HG03460 (cell line): Measurements from ENCODE around the gene GNAQ.

Experiments
- ATAC-seq: cut with Tn5 transposase; IDR thresholded peaks from one replicate; pipeline ENCODE4 v1.9.1; 2021; ENCODE audit not compliant: unreplicated experiment

Gene GNAQ

GRCh38 chr9:77945798-77946197 lies 85.8 kb downstream of the GNAQ start:
- ATAC-seq = no peak

DNA sequence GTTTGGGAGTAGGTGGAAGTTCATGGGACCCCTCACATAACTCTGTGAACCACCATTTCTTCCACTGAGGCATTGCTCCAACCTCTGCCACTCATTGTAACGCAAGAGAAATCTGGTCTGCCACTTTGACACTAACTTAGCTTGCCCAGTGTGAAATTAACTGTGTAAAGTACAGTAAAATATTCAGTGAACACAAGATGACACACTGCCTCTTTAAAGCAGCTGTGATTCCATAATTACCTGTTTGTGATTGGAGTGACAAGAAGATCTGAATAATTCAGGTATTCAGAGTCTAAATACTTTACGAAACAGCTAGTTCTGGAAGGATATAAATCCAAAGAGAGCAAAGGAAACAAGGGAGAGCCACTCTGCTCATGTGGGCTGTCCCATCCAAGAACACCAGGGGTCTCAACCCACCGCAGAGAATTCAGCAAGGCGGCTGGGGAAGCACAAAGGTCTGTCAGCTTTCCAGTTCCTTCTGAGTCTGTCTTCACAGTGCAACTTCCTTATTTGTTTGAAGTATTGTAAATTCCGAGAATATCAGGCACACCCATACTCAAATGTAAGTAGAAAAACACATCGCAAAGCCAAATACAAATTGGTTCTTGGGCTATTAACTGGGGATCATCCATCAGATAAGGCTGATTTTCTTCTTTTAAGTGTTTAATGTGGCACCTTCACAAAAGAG lies 86.9 kb downstream of the GNAQ start:
- ATAC-seq = no peak

DNA sequence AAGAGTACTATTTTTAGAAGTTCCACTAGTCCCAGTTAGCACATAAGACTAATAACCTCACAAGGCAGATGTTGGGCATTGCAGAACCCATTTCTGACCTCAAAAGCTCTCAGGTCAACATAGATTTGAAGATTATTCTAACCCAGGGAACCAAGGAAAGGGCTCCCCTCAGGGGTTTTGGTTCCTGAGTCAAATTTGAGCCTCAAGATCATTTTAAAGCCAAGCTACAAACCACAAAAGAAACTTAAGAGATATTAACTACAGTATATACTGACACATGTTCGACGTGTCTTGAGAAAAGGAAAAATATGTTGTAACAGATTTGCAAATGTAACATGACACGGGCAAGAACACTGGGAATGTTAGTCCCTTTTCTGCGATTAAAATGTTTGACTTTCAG lies 88.6 kb downstream of the GNAQ start:
- ATAC-seq = no peak

GRCh38 chr9:77939149-77939668 lies 92.4 kb downstream of the GNAQ start:
- no peak for ATAC-seq

DNA sequence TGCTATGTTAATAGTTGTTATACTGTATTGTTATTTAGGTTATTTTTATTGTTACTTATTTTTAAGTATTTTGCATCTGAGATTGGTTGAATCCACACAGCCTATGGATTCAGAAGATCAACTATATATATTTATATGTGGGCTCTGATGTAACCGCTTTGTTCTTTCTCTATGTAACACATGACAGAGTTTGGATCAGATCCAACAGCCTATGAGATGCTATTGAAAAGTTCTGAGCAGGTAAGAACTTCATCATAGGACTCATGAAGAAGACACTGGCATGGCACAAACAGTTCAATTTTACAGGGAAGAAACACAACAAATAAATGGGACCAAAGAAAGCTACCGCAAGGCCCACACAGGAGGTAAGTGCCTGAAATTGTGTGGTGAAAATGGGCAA lies 93.4 kb downstream of the GNAQ start:
- no peak for ATAC-seq

GRCh38 chr9:77935974-77936373 lies 95.6 kb downstream of the GNAQ start:
- ATAC-seq = no peak

- ATAC-seq = no peak
Measured at GRCh38 chr9:77935211-77935610, 96.4 kb downstream of the GNAQ start.

GRCh38 chr9:77933976-77934375 lies 97.6 kb downstream of the GNAQ start:
- no peak for ATAC-seq

DNA sequence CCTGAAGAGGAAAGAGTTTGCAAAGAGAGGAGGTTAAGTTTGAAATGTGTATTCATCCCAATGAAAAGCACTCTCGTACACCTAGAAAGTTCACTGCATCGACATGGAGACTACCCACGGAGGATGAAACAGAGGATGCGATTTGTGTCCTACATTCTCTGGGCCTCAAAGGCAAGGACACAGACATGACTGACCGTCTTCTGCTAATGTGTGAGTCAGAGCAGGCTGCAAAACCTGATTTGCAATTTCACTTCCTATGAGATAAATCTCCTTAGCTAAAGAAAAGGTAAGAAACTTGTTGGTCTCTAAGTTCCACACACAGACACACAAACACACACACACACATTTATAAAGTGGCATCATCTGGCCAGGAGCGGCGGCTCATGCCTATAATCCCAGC lies 98.6 kb downstream of the GNAQ start:
- no peak for ATAC-seq

GRCh38 chr9:77929942-77930341 lies 101.7 kb downstream of the GNAQ start:
- no peak for ATAC-seq

DNA sequence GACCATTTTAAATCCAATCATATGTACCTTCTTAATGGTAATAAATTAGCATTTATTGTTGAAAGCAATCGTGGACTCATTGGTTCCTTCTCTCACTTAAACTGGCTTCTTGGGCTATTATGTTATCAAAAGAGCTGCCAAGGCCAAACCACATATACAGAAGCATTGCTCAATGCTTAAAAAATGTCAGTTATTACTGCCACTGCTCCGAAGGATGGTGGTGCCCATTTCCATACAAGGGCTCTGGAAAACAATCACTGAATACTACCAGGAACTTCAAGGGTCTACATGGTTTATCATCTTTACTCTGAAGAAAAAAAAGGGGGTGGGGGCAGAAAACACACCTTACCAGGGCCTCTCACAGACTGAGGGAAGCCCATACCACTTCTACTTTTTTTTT lies 104.3 kb downstream of the GNAQ start:
- ATAC-seq = no peak

DNA sequence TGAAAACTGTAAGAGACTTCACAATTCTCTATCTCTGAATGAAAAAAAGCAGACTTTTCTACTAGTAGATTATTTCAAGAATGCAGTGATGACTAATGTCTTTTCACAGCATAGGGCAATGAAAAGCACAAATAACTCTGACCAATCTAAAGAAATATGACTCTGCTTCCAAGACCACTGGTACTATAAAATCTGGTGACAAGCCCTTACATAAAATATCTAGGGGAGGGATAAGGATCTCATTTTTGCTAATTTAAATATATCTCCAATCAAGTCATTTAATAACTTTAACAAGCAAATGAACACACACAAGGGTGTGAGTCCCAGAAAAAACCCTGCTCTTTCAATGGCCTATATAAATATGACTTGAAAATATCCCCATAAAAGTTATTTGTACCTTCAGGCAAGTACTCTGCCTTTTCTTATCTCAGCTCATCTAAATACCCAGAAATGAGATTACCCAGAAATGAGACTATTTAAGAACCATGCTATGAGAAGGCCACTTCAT lies 105.2 kb downstream of the GNAQ start:
- no peak for ATAC-seq

DNA sequence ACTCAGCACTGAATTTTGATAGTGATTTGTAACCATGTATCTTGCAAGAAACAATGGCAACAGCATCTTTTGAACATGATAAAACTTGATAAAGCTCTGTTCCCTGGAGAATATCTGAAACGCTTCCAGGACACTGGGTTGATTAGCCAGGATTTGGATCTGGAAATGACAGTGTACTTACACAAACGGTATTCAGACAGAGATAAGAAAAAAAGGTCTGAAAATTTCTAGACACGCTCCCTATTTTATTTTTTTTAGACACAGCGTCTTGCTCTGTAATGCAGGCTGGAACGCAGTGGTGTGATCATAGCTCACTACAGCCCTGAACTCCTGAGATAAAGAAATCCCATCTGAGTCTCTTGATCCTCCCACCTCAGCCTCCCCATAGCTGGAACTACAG lies 109.0 kb downstream of the GNAQ start:
- no peak for ATAC-seq

DNA sequence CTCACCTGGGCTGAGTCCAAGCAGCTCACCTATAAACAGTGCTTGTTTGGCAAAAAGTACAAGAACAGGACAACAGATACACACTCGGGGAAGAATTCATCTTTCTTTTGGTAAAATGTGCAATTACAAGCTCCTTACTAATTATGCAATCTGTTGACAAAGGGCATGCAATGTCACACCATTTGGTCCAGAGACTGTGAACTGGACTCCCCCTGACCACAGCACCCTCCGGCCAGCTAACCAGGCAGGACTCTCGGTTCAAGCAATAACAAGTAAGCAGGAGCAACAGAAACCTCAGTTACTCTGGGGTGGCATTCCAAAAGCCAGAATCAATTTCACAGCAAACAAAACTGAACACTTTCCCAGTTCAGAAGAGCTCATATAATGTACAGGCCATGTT lies 113.8 kb downstream of the GNAQ start:
- no peak for ATAC-seq

DNA sequence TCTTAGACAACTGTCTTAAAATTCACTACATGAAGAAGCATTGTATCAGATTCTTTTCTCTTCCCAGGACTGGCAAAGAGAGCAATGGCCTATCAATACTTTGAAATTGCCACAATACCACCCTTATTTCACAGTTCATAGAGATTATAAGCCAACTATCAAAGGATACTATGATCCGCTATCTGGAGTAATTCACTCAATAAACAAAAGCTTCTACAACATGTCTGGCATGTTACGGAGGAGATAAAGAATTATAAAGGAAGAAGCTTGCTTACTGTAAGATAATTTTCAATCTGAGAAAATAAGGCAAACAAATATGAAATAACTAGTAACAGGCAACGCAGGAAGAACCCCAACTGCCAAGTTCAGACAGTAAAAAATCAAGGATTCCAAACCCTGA lies 114.8 kb downstream of the GNAQ start:
- ATAC-seq = no peak

- ATAC-seq = peak; percentile 66
Measured at GRCh38 chr9:77916410-77916819, 115.2 kb downstream of the GNAQ start.

DNA sequence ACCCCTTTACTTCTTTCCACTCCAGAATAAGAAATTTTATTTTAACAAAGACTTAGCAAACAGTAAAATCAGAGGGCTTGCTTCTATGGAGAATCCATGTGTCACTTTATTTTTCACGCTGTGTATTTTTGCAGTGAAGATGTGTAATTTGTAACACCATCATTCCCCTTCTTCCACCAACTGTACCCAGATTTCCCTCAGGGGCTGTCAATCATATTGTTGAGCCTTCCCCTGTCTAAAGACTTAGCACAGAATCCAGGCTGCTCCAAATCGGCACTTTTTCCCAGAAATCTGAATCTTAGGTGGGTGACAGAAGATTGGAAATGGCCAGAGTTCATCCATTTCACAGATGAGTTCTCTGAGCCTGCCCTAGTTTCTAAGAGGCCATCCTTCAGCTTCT lies 115.9 kb downstream of the GNAQ start:
- ATAC-seq = no peak

GRCh38 chr9:77912895-77913693 lies 118.5 kb downstream of the GNAQ start:
- ATAC-seq = no peak

DNA sequence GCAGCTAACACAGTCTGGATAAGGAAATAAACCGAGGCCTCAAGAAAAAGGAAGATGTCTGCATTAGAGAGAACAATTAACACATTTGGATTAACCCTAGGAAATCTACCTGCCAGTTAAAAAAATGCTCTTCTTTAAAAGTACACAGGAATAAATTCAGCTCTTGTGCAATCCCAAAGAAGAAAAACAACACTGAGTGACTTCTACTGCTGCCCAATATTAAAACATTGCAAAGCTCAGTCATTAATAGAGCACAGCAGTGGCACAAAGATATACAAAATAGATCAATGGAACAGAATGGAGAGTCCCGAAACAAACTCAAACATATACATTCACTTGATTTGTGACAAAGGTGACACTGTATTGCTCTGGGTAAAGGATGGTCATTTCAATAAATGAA lies 119.7 kb downstream of the GNAQ start:
- ATAC-seq = no peak

DNA sequence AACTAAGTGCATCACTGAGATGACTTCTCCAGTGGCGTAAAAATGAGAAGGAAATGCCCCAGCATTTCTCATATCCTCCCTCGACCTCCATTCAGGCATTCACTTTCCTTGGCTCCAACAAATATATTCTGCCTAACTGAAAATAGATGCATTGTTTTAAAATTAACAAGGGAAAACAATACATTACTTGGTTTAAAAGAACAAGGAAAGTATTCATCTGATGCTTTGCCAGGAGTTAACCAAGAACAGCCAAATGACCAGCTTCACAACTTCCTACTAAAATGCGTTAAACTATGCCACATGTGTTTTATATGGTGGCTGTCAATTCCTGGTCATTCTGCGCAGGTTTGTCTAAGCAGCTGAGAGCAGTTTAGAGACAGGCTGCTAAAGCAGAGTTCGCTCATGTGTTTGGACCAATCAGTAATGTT lies 121.4 kb downstream of the GNAQ start:
- no peak for ATAC-seq

- no peak for ATAC-seq
Measured at GRCh38 chr9:77909306-77909705, 122.3 kb downstream of the GNAQ start.

- ATAC-seq = no peak
Measured at GRCh38 chr9:77908293-77908692, 123.3 kb downstream of the GNAQ start.
